ENCODE data around the gene SFI1. TPM values are rescaled to one million over a fixed set of nuclear protein-coding genes. Genes with fewer than 3 reads are reported as not detected.

Gene SFI1
- total and polyA plus RNA-seq, 2 donors (not counting 1 experiment from before 2014, with no cell fraction given), result 80.2 to 182 TPM

DNA sequence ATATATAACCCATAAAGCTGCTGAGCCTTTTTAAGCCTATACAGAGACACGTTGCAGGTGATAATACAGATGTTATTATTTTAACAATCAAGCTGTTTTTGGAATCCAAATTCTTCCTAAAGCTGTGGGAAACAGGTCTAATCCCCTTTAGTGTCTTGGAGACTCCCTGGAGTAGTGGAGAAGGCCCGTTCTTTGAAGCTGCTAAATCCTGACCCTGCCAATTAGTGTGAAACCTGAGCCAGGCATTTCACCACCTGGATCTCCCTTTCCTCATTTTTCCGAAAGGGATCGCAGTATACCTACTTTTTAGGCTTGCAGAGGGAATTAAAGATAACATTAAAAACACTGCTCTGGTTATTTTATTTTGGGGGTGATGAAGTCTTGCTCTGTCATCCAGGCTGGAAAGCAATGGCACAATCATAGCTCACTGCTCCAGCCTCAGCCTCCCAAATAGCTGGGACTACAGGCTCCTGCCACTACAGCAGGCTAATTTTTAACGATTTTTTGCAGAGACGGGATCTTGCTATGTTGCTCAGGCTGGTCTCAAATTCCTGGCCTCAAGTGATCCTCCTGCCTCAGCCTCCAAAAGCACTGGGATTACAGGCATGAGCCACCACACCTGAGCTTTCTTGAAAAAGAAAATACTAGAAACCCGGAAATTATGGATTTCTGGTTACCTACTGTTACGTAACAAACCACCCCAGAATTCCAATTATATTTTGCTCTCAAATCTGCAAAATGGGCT, 4.9 kb upstream of the SFI1 start:
- peaks cover 0 to 21% of the 10 kb centered on the region in 2 experiments for H3K36me3 ChIP-seq (replicated peaks in 1 of 2; ENCODE audit: control extremely low read depth in 1 of 2, control insufficient read depth in 1 of 2, extremely low read depth in 1 of 2, insufficient read depth in 2 of 2, low read length in 1 of 2)
- CTCF ChIA-PET, result interaction anchor here (1.1 to 2.9 kb wide), 4 partner anchors 40 to 185 kb away, joined by 4 to 8 read pairs (median 6); no protein-coding TSS in a partner anchor
- no peaks in the 10 kb centered on the region for H3K9me3 ChIP-seq (ENCODE audit: control extremely low read depth in 1 of 3, control insufficient read depth in 2 of 3, insufficient read depth in 1 of 3, low read length in 2 of 3)
- peaks cover 35 to 57% of the 10 kb centered on the region in 2 donors for H3K4me1 ChIP-seq (ENCODE audit: control insufficient read depth in 2 of 2, insufficient read depth in 2 of 2, low read length in 2 of 2)
- intact Hi-C loops (cut with micrococcal nuclease), result loop anchor here (10.0 kb wide), 3 partner anchors 173 to 983 kb away; partner anchors contain the start of genes FBXO7, PISD and YWHAH
- H4K20me1 ChIP-seq (ENCODE audit: control insufficient read depth, insufficient read depth, low read length, poor library complexity, severe bottlenecking), result no peaks in the 10 kb centered on the region
- no peaks in the 10 kb centered on the region for H3K27me3 Mint-ChIP-seq
- 73% methylated on average over 4 of the region's 8 CpGs for WGBS (ENCODE audit: insufficient coverage)
- H3K4me2 ChIP-seq (replicated peaks; ENCODE audit: low read depth, low read length, poor library complexity, severe bottlenecking), result peak overlapping the region; percentile 84
- H3K4me3 Mint-ChIP-seq, result peak overlapping the region; percentile 91
- H3K4me1 Mint-ChIP-seq, result peaks cover 50% of the 10 kb centered on the region
- TF ChIP-seq, protein P1, sequence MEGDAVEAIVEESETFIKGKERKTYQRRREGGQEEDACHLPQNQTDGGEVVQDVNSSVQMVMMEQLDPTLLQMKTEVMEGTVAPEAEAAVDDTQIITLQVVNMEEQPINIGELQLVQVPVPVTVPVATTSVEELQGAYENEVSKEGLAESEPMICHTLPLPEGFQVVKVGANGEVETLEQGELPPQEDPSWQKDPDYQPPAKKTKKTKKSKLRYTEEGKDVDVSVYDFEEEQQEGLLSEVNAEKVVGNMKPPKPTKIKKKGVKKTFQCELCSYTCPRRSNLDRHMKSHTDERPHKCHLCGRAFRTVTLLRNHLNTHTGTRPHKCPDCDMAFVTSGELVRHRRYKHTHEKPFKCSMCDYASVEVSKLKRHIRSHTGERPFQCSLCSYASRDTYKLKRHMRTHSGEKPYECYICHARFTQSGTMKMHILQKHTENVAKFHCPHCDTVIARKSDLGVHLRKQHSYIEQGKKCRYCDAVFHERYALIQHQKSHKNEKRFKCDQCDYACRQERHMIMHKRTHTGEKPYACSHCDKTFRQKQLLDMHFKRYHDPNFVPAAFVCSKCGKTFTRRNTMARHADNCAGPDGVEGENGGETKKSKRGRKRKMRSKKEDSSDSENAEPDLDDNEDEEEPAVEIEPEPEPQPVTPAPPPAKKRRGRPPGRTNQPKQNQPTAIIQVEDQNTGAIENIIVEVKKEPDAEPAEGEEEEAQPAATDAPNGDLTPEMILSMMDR (IDR thresholded peaks at IDR 0.05), result no peak
- no peak for TF ChIP-seq EZH2 (IDR thresholded peaks at IDR 0.05; ENCODE audit: borderline replicate concordance, insufficient read depth, low read depth, low read length, poor library complexity, severe bottlenecking)
- no peak for ATAC-seq (ENCODE audit: low read depth)
- peak overlapping the region; percentile 93 to 99 for H3K27ac ChIP-seq (ENCODE audit: low read length in 2 of 2)
- H3K79me2 ChIP-seq (ENCODE audit: control insufficient read depth, insufficient read depth, low read length), result peaks cover 23% of the 10 kb centered on the region
- peak overlapping the region; percentile 98 for H3K27ac Mint-ChIP-seq
- H3K4me3 ChIP-seq (ENCODE audit: control extremely low read depth in 1 of 5, extremely low read depth in 1 of 5, insufficient read depth in 1 of 5, low read depth in 2 of 5, low read length in 4 of 5), result peak overlapping the region in 4 of 5 experiments; percentile 67 to 100 (median 84)
- POLR2A ChIA-PET, result interaction anchor here (0.6 kb wide), 1 partner anchor 12 kb away, joined by 3 read pairs; no protein-coding TSS in a partner anchor
- H3K9me3 Mint-ChIP-seq (ENCODE audit: insufficient read depth), result no peaks in the 10 kb centered on the region
- no peaks in the 10 kb centered on the region for H3K27me3 ChIP-seq (replicated peaks in 1 of 4; ENCODE audit: control extremely low read depth in 1 of 4, control insufficient read depth in 3 of 4, insufficient read depth in 4 of 4, low read length in 3 of 4)
- no peak for DNase-seq
- H2AFZ ChIP-seq (ENCODE audit: insufficient read depth, low read depth, low read length, poor library complexity, severe bottlenecking), result no peak overlapping the region
- H3K9ac ChIP-seq (ENCODE audit: low read length), result peak overlapping the region; percentile 94

DNA sequence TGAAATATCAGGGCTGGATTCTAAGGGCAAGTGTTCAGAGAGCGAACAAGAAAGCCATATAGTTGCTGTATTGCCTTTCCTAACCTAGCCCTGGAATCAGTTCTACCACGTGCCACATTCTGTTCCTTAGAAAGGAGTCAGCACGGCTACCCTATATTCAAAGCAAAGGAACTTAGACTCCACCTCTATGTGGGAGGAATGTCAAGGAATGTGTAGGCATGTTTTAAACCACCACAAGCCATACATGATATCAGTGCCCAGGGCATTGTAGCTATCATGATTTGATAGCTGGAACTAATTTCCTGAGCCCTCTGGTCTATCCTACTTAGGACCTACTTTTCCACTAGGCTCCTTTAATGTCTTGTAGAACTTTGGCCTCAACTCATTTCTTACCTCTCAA, 4.2 kb upstream of the SFI1 start:
- ChIA-PET POLR2A (no interaction called here), CTCF (interaction anchor here (1.1 to 2.9 kb wide), 3 partner anchors 40 to 185 kb away, joined by 4 to 8 read pairs (median 7); no protein-coding TSS in a partner anchor)
- H3K9me3 ChIP-seq (ENCODE audit: control extremely low read depth in 1 of 3, control insufficient read depth in 2 of 3, insufficient read depth in 1 of 3, low read length in 2 of 3), result no peaks in the 10 kb centered on the region
- Mint-ChIP-seq H3K9me3 (ENCODE audit: insufficient read depth) (no peaks in the 10 kb centered on the region), H3K4me3 (peak overlapping the region; percentile 57), H3K27ac (peak overlapping the region; percentile 98), H3K27me3 (no peaks in the 10 kb centered on the region), H3K4me1 (peaks cover 52% of the 10 kb centered on the region)
- H3K27ac ChIP-seq (ENCODE audit: low read length in 2 of 2), result peak overlapping the region in 1 of 2 donors; percentile 99
- no peaks in the 10 kb centered on the region for H4K20me1 ChIP-seq (ENCODE audit: control insufficient read depth, insufficient read depth, low read length, poor library complexity, severe bottlenecking)
- no peak overlapping the region for H3K9ac ChIP-seq (ENCODE audit: low read length)
- H3K4me1 ChIP-seq (ENCODE audit: control insufficient read depth in 2 of 2, insufficient read depth in 2 of 2, low read length in 2 of 2), result peaks cover 38 to 59% of the 10 kb centered on the region in 2 donors
- H3K79me2 ChIP-seq (ENCODE audit: control insufficient read depth, insufficient read depth, low read length), result peaks cover 21% of the 10 kb centered on the region
- intact Hi-C loops (cut with micrococcal nuclease), result loop anchor here (10.0 kb wide), 3 partner anchors 173 to 983 kb away; partner anchors contain the start of genes FBXO7, PISD and YWHAH
- H3K4me3 ChIP-seq (ENCODE audit: control extremely low read depth in 1 of 5, extremely low read depth in 1 of 5, insufficient read depth in 1 of 5, low read depth in 2 of 5, low read length in 4 of 5), result no peak overlapping the region
- no peak for DNase-seq
- H3K27me3 ChIP-seq (replicated peaks in 1 of 4; ENCODE audit: control extremely low read depth in 1 of 4, control insufficient read depth in 3 of 4, insufficient read depth in 4 of 4, low read length in 3 of 4), result no peaks in the 10 kb centered on the region
- no peak for ATAC-seq (ENCODE audit: low read depth)
- peaks cover 0 to 16% of the 10 kb centered on the region in 2 experiments for H3K36me3 ChIP-seq (replicated peaks in 1 of 2; ENCODE audit: control extremely low read depth in 1 of 2, control insufficient read depth in 1 of 2, extremely low read depth in 1 of 2, insufficient read depth in 2 of 2, low read length in 1 of 2)
- no peak overlapping the region for H2AFZ ChIP-seq (ENCODE audit: insufficient read depth, low read depth, low read length, poor library complexity, severe bottlenecking)
- H3K4me2 ChIP-seq (replicated peaks; ENCODE audit: low read depth, low read length, poor library complexity, severe bottlenecking), result no peak overlapping the region
- no CpG with 5 or more reads among the region's 3 CpGs for WGBS (ENCODE audit: insufficient coverage)
- TF ChIP-seq, protein P1 (IDR thresholded peaks at IDR 0.05), result no peak
- TF ChIP-seq EZH2 (IDR thresholded peaks at IDR 0.05; ENCODE audit: borderline replicate concordance, insufficient read depth, low read depth, low read length, poor library complexity, severe bottlenecking), result no peak

Data from B cell (primary cell).